HS-5 (cell line): ENCODE data around the gene EIF2D.

Experiments
- DNase-seq: peaks from one replicate; pipeline ENCODE4 v3.0.0-alpha.2; 2012; ENCODE audit warnings: low read depth

The EIF2D gene

DNA sequence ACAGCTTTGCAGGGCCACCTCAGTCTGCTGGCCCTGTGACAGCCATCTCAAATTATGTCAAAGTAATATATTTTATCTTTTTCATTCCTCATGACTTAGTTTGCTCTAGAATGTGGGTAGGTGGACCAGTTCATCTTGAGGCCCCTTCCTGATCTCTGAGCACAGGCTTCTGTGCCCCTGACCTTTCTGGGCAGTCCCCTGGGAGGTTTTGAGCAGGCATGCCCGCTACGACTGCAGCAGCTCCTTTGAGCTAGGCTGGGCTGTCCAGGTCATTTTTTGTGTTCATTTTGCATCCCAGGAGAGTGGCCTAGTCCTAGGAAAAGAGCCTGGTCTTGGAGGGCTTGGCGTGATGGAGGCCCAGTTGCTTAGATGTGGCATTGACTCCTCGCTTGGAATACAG lies 42.7 kb downstream of the EIF2D start:
- no peak for DNase-seq

DNA sequence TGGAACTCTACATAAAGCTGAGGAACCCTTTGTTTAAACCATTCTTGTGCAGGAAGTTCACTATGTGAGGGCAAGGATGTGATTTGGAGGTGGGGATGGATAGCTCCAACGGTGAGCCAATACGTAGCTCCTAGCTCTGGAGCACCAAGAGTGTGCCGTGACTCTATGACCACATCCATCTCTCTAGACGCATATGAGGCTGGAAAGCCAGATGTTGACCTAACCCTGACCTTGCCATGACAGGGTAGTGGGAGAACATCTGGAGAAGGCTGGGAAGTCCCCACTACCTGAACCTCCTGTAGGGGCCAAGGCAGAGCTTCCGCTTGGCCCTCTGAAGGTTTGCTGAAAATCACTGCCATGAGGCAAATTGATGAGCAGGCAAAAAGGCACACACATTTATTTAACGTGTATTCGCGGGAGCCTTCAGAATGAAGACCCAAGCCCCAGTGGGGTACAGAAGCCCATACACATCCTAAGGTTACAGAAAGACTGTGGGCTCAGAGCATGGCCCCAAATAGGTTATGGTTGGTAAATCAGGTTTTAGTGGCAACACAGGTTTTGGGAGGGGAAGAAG lies 43.4 kb downstream of the EIF2D start:
- no peak for DNase-seq

DNA sequence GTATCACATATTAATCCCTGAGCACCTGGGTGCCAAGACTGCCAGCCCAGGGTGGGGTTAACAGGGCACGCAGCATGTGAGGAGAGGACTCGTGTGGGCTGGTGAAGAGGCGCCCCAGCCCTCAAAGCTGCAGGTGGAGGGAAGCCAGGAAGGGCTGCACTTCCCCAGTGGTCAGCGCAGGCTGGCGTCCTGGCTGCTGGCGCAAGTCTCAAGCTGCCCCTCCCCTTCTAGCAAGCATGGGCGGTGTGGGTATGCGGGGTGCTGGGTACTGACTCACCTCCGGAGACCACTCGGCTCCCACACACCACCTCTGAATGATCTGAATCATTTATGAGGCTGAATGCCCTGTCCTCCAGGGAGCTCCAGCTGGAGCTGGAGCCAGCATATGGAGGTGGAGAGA lies 44.0 kb downstream of the EIF2D start:
- no peak for DNase-seq

DNA sequence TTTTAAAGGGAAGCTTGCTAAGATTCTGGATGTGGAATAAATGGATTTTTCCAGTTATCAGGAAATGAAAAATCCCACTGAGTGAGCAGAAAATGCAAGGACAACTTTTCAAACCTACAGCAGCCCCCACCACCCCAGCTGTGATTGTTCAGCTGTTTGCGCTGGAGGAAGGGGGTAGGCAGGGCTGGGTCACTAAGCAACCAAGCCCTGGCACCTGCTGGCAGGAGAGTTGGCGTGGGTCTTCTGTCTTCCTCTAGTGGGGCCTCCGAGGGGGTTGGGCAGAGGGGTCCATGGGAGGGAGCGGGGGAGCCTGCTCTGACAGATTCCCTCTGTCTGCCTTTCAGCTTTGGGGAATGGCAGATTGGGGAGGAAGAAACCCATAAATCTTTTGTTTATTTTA lies 45.3 kb downstream of the EIF2D start:
- DNase-seq, result no peak

DNA sequence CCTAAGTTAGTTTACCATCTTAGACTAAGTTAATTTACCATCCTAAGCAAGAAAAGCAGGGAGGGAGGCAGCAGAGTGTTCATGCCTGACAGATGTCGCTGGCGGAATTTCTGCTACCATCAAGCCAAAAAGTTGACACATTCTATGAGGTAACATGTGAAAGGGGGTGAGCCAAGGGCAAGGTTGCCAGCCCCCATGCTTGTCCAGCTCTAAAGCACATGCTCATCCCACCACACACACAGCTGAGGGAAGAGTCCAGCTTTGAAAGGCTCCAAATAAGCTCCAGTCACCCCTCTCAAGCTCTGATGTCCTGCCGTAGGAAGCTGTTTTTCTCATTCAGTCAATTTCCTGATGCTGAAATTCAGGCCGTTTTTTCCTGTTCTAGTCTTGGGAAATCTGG lies 46.3 kb downstream of the EIF2D start:
- no peak for DNase-seq

DNA sequence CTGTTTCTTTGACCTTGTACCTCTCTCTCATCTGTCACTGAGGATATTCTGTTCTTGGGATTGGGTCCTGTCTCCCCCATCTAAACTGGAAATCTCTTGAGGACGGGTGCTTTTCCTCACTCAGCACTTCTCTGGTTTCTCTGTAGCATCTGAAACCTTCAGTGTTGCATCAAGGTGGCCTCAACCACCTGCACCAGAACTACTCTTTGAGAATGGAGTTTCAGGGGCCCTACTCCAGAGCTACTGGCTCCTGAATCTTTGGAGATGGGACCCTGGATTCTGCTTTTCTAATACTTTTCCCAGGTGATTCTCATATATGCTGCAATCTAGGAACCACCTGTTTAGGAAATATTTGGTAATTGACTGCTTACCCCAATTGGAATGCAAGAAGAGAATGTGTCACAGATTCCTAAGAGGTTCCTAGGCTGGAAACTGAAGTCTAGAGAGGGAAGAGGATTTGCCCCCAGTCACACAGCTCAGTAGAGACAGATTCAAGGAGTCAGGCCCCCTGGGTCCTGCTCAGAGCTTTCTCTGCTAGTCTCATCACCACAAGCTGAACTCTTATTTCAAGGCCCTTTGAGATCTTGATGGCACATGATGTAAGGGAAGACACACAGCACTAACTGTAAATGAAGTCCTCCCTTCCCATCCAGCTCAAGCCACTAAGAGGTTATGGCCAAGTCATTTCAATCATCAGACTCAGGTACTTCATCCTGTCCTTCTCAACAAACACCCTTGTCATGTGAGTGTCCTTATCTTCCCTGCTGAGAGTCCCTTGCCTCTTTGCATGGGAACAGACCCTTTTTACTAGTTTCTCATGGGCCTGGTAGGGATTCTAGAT lies 48.7 kb downstream of the EIF2D start:
- DNase-seq, result no peak

DNA sequence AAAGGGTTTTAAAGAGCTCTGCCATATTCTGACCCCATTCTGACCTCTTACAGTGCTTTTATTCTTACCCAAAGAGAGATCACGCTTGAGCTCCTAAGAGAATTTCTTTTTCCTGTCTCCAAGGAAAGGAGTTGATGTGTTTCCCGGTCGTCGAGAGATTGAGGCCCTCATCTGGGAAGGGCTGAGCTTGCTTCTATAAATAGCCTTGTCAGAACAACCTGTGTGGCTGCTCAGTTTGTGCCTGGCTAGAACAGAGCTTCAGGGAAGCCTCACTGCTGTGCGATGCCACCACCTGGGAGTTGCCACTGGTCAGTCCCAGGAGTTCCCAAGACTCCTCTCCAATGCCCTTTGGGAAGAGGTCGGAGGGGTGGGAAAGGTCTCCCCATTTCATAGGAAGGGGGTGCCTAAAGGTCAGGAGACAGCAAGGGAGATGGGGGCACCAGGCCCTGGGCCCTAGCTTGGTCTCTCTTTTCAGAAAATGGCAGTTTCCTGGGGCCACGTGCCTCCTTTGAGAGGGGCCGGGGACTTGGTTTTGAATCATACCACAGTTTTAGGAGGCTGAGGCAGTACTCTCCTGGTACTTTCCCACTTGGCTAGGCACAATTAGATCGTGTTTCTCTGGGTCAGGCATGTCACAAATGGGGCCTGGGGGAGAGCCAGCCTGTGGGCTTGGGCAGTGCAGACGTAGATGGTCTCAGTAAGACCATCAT lies 52.1 kb downstream of the EIF2D start:
- no peak for DNase-seq

DNA sequence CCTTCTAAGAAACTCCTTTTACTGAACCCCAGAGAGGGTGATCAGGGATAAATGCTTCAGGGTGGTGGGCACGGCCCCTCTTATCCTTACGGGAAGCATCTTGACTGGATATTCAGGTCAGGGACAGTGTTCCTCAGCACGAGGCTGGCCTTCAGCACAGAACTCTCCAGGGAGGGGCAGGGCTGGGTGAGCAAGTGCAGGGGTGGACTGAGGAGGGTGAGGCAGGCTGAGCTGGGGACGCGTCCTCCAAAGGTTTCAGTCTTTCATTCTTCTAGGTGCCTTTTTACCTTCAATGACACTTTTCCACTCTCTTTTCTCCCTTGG lies 52.6 kb downstream of the EIF2D start:
- DNase-seq, result no peak

DNA sequence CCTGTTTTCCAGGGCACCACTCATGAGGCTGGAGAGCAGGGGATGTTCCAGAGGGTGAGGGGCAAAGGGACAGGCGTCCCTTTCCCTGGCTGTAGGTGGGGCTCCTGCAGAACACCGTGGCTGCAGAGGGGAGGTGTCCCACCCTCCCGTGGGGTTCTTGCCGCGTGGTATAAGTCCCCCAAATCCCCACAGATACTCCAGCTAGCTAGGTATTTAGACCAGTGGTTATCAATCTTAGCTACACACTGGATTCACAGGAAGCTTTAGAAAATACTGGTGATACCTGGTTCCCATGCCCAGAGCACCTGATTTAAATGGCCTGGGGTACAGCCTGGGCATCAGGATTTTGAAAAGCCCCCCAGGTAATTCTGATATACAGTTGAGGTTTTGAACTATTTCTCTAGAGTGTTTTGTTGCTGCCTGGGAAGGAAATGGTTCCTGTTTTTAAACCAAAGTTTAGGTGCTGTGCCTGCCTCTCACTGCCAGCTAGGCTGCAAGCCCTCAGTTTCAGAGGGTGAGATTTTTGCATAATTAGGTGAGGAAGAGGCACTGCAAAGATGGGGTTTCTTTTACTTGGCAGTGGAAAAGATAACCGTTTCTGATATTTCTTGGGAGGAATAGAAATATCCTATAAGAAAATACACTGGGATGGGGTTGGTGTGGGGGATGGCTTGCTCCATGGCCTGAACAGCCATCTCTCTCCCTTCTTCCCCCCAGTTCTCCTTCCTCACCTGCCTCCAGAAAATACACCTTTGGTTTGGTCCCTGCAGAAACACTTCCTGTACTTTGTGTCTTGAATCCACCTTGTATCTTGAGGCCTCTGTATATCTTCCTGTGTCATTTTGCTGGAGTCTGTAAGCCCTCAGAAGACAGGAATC lies 53.2 kb downstream of the EIF2D start:
- no peak for DNase-seq

DNA sequence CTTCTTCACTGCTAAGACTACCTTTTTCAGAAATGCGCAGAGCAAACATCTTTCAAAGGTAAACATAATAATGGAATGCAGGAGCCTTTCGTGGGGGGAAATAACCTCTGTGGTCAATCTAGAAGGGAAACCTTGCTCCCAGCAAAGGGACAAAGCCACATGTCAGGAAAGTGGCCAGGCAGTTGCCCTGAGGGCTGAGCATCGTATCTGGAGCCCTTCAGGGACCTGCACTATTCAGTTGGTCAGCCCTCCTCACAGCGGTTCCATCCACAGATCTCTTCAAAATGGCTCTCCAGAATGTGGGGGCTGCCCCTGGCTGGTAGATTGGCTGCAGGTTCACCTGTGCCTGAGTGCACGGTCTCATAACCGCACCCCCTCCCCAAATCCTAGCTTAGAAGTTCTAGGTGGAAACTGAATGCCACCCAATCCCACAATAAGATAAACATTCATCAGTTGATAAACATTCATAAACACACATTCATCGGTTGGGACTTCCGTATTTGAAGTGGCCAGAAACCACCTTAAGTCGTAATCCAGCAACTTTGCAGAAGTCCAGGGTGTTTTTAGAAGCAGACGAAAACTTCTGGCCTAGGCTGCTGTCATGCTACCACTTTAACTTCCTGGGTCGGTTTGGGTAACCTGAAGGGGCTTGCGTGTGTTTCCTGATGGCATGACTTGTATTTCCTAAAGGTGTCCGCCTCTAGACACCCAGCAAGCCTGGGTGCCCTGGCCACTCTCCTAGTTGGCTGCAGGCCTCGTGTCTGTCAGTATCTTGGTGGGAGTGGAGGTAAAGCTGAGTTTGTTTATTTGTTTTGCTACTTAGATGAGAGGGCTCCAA lies 54.4 kb downstream of the EIF2D start:
- no peak for DNase-seq

DNA sequence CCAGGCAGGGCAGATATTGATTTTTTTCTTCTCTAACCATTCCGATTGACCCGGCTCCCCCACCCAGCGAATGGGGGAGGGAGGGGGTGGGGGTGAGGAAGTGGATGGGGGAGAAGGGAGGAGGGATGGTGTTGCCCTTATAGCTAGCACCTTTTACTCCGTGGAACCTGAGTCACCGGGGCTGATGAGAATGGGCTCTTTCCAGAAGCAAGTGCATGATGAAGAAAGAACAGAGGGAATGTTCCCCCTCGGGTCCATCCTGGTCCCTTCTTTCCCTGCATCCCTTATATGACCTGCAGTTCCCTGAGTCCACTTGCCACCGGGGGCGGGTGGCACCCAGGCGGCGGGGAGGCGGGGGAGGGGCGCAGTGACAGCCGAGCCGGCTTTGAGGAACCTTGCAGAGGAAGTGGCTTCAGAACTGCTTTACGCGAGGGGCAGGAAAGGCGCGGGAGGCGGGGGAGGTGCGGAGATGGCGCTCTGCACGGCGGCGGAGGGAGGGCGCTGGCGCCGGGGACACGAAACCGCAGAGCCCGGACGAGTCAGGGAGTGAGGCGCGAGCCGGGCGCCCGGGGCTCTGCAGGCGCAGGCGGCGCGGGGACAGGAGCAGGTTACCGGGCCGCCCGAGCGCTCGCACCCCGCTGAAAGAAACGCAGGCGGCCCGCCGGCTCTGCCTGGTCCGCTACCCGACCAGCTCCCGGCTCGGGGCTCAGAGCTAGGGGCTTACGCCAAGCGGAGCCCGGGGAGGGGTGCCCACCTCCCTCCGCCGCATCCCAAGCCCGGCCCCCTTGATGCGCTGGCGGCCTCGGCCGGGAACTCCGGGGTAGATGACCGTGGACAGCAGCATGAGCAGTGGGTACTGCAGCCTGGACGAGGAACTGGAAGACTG lies 55.3 kb downstream of the EIF2D start:
- DNase-seq, result no peak

DNA sequence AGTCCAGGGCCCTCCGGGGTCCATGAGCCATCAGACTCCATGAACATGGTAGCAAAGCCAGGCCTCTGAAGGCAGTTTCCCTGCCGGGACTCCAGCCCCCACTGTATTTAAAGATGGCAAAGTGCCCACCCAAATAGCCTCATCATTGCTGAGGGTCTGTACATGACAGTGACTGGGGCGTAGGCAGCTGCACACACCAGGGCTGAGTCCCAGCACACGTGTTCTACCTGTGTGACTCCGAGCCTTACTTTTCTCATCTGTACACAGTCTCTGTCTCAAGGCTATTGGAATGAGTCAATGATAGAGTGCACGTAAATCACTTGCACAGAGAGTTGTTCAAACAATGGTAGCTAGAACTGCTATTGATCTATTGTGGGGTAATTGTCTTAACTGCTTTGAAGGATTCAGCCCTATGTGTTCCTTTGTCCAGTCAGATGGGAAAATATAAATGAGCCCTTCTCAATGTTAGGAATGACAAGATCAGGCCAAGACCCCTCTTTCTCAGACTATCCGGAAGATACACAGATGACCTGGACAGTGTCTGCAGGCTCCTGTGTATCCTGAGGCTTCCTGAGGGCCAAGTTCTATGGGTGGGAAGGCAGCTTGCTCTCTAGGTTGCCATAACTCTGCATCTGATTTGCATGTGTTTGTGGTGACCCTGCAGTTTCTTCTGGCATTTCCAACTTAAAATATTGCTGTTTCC lies 56.1 kb downstream of the EIF2D start:
- DNase-seq, result no peak

DNA sequence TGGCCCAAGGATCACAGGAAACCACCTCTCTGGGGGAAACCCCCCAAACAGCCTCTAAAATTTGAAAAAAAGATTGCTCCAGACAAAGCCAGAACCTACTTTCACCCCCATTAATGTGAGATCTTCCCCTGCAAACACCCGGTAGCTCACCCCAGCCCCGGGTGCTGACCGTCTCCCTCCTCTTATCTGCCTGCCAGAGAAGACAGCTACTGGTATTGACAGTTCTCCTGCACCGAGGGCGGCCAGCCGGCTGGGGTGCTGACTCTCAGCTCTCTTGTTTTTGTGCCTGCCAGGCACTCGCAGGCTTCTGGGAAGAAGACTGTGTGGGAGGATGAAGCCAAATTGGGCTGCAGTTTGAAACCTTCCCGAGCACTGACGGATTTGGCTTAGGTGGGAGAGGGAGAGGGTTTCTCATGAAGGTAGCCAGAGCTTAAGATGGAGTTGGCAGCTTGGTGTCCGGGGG lies 56.8 kb downstream of the EIF2D start:
- DNase-seq, result no peak

DNA sequence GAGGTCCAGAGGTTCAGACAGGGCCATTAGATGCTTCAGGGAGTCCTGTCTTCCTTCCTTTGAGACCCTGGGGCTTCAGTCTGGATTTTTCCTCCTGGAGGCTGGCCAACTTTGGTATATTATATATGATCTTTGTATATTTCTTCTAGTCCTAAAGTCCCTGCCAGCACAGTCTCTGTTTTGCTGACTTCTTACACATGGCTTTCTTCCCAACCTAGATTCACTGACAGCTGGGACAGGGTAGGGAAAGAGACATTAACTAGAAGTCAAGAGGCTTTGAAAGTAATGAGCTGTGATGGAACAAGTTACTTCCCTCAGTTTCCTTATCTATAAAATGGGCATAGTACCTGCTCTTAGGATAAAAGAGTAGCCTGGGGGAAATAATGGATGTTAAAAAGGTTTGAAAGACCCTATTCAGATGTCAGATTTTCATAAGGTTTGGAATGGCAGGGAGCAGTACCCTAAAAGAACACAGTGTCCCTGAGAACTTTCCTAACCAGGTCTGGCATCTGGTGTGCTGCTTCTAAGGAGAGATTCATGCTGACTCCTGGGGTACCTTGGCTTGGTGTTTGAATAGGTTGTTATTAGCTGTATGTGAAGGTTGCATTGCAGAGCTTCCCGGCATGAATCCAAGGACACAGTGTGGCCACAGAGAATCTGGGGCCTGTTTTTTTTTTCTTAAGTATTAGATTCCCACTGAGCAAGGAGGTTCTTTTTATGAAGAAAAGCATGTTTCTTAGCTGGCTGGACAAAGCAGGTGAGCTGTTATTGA lies 57.4 kb downstream of the EIF2D start:
- DNase-seq, result no peak

DNA sequence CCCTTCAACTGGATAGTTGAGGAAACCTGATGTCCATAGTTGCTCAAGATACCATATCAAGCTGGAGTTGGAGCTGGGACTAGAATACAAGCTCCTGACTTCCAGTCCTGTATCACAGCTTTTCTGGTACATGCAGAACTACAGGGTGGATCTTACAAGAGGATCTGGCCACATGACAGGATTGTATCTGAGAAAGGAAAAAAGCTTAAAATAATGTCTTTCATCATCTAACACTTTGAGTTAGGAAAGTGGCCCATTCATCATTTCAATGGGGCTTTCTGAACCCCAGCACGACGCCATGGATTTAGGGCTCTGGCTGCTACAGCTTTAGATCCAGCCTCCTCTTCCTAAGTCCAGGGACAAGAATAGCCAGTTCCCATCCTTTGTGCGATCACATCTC lies 58.1 kb downstream of the EIF2D start:
- no peak for DNase-seq

DNA sequence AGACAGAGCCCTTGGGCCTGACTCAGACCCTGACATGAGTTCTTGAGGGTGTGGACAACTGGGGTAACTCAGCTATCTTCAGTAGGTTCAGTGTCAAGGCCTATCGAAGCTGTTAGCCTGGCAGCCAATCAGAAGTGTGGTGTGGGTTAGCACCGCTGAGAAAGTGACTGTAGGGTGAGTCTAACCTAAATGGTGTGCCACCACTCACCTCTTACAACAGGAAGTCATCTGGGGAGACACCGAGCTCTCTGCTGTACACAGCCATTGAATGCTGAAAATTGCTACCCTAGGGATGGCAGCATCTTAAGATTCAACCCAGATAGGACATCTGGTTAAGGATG lies 60.3 kb downstream of the EIF2D start:
- DNase-seq, result no peak

DNA sequence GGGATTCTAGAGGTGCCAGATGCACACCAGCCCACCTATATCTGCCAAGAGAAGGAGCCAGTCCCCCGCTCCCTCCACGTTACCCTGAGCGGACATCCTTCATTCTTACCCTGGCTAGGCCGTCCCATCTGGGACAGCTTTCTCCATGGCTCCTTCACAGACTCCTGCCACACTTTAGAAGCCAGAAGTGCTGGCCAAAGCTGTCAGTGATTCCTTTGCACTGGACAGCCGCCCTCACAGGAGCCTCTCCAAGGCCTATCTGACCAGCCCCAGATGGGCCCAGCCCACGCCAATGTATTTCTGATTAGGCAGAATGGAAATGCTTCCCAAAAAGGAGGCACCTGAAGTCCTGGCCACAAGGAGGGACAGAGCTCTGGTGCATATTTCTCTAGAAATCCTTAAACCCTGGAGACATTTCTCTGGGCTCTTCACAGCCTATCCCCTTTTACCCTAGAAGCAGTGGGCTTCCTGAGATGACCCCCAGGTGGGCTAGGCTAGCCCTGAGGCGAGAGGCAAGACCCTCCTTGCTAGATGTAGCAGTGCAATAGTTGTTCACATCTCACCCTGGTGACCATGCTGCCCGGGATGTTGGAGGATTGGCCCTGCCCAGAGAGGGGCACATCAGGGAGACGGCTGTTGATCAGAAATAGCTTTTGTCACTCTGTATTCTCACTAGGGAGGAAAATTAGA lies 60.8 kb downstream of the EIF2D start:
- DNase-seq, result no peak

DNA sequence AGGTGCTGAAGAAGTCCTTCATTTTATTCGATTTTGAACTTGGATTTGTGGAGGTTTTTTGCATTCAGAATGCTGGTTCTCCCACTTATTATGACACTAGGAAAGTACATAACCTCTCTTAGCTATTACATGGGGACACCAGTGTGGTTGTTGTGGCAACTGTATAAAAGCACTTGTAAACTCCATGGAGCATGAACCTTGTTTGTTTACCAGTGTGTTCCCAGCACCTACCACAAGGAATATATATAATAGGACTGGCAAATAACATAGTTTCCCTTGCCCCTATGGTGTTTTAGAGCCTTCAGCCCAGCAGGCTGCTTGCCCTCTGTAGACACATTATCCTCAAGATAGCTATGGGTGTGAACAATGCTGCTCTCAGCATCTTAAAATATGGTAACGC lies 61.8 kb downstream of the EIF2D start:
- DNase-seq, result no peak

DNA sequence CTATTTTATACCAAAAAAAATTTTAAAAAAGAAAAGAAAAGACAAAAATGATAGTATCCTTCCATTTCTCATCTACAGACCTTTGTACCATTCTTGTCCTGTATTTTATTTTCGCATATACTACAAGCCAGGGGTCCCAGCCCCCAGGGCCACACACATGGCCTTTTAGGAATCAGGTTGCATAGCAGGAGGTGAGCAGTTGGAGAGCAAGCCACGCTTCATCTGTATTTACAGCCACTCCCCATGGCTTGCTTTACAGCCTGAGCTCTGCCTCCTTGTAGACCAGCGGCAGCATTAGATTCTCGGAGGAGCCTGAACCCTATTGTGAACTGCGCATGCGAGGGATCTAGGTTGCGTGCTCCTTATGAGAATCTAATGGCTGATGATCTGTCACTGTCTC lies 65.2 kb downstream of the EIF2D start:
- no peak for DNase-seq
